ENCODE results near the gene COPG2.
A peak's percentile ranks its signal among the peaks of the same experiment; 100 is the strongest.
"Not testable (repeated sequence)": the region's sequence is repeated elsewhere in the genome, so short reads cannot be mapped to it uniquely, and the experiment has no call there.

COPG2 gene

GRCh38 chr7:130541287-130541686 is 127.3 kb downstream of the COPG2 start:
- not testable (repeated sequence) for H3K4me3 Mint-ChIP-seq; H3K36me3 Mint-ChIP-seq (ENCODE audit: insufficient read depth); H3K9me3 Mint-ChIP-seq; H3K27me3 Mint-ChIP-seq; ATAC-seq (replicated peaks; ENCODE audit: extremely low read depth, poor library complexity, severe bottlenecking); DNase-seq (ENCODE audit: low spot score in 2 of 2); H3K4me1 Mint-ChIP-seq; H3K27ac Mint-ChIP-seq (ENCODE audit: low read depth)

- not testable (repeated sequence) for H3K27me3 Mint-ChIP-seq; H3K9me3 Mint-ChIP-seq; H3K4me1 Mint-ChIP-seq; H3K27ac Mint-ChIP-seq (ENCODE audit: low read depth); DNase-seq (ENCODE audit: low spot score in 2 of 2); H3K36me3 Mint-ChIP-seq (ENCODE audit: insufficient read depth); ATAC-seq (replicated peaks; ENCODE audit: extremely low read depth, poor library complexity, severe bottlenecking); H3K4me3 Mint-ChIP-seq
These were observed 130.7 kb downstream of the COPG2 start for GRCh38 chr7:130537894-130538293.

DNA sequence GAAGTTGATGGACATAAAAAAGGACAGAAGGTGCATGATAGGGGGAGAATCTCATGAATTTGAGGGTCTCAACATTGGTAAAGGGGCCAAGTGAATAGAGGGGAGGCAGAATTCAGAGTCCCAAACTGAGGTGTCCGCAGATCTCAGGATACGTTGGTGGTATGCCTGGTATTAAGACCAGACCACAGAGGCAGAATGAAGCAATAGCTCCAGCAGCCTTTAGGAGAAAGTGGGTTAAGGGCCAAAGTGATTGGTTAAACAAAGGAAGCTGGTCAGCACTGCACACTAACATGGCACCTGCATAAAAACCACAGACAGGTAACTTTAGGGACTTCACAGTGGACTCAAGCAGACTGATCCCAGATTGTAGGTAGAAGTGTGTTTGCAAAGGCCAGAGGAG is 139.1 kb downstream of the COPG2 start:
- Mint-ChIP-seq H3K36me3 (ENCODE audit: insufficient read depth) (peaks cover 2% of the 10 kb centered on the region), H3K4me3 (no peak overlapping the region), H3K27me3 (no peaks in the 10 kb centered on the region), H3K4me1 (no peaks in the 10 kb centered on the region), H3K9me3 (no peaks in the 10 kb centered on the region), H3K27ac (ENCODE audit: low read depth) (no peak overlapping the region)
- no peak for ATAC-seq (replicated peaks; ENCODE audit: extremely low read depth, poor library complexity, severe bottlenecking)
- no peak for DNase-seq (ENCODE audit: low spot score in 2 of 2)

- ATAC-seq (replicated peaks; ENCODE audit: extremely low read depth, poor library complexity, severe bottlenecking); H3K9me3 Mint-ChIP-seq; H3K27me3 Mint-ChIP-seq; H3K27ac Mint-ChIP-seq (ENCODE audit: low read depth); H3K4me1 Mint-ChIP-seq; DNase-seq (ENCODE audit: low spot score in 2 of 2); H3K36me3 Mint-ChIP-seq (ENCODE audit: insufficient read depth): not testable (repeated sequence)
- peak overlapping the region; percentile 38 for H3K4me3 Mint-ChIP-seq
These were observed 140.7 kb downstream of the COPG2 start for GRCh38 chr7:130527752-130528355.

- Mint-ChIP-seq H3K27ac (ENCODE audit: low read depth) (no peak overlapping the region), H3K4me3 (no peak overlapping the region), H3K27me3 (no peaks in the 10 kb centered on the region), H3K4me1 (no peaks in the 10 kb centered on the region), H3K9me3 (no peaks in the 10 kb centered on the region), H3K36me3 (ENCODE audit: insufficient read depth) (peaks cover 2% of the 10 kb centered on the region)
- ATAC-seq (replicated peaks; ENCODE audit: extremely low read depth, poor library complexity, severe bottlenecking) (no peak), DNase-seq (ENCODE audit: low spot score in 2 of 2) (no peak)
These were observed 143.9 kb downstream of the COPG2 start for GRCh38 chr7:130524628-130525027.

GRCh38 chr7:130523519-130524125 is 144.9 kb downstream of the COPG2 start:
- peak; percentile 36 for ATAC-seq (replicated peaks; ENCODE audit: extremely low read depth, poor library complexity, severe bottlenecking)
- H3K27me3 Mint-ChIP-seq; H3K27ac Mint-ChIP-seq (ENCODE audit: low read depth); H3K36me3 Mint-ChIP-seq (ENCODE audit: insufficient read depth); DNase-seq (ENCODE audit: low spot score in 2 of 2); H3K4me1 Mint-ChIP-seq; H3K4me3 Mint-ChIP-seq; H3K9me3 Mint-ChIP-seq: not testable (repeated sequence)

DNA sequence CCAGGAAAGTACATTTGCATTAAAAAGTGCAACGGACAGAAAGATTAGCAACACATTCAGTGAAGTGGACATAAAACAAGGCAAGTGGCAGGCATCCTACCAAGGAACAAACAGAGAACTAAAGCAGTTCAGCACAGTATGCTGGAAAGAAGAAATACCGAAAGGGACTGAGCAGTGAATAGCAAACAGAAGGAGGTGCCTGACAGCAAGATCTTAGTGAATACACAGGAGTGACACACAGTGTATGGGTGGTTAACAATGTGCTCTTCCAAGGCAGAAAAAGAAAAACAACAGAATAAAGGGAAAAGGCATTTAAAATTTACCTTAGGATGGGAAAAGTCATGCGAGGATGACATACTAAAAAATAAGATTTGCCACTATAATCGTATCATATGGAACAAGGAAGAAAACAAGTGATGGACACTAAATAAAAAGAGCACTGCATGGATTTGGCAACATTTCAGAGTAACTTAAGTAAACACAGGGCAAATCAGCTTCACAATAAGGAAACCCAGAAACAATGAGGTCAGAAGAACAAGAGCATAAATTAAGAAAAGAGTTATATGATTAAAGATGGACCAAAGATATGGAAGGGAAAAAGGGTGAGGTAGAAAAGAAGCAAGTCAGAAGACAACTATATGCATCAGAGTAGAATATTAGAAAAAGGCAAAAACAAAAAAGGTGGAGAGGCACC is 147.1 kb downstream of the COPG2 start:
- ATAC-seq (replicated peaks; ENCODE audit: extremely low read depth, poor library complexity, severe bottlenecking) (no peak), DNase-seq (ENCODE audit: low spot score in 2 of 2) (no peak)
- H3K27ac Mint-ChIP-seq (ENCODE audit: low read depth), result no peak overlapping the region
- H3K4me3 Mint-ChIP-seq, result no peak overlapping the region
- no peaks in the 10 kb centered on the region for H3K9me3 Mint-ChIP-seq
- H3K4me1 Mint-ChIP-seq, result no peaks in the 10 kb centered on the region
- H3K36me3 Mint-ChIP-seq (ENCODE audit: insufficient read depth), result no peaks in the 10 kb centered on the region
- no peaks in the 10 kb centered on the region for H3K27me3 Mint-ChIP-seq

DNA sequence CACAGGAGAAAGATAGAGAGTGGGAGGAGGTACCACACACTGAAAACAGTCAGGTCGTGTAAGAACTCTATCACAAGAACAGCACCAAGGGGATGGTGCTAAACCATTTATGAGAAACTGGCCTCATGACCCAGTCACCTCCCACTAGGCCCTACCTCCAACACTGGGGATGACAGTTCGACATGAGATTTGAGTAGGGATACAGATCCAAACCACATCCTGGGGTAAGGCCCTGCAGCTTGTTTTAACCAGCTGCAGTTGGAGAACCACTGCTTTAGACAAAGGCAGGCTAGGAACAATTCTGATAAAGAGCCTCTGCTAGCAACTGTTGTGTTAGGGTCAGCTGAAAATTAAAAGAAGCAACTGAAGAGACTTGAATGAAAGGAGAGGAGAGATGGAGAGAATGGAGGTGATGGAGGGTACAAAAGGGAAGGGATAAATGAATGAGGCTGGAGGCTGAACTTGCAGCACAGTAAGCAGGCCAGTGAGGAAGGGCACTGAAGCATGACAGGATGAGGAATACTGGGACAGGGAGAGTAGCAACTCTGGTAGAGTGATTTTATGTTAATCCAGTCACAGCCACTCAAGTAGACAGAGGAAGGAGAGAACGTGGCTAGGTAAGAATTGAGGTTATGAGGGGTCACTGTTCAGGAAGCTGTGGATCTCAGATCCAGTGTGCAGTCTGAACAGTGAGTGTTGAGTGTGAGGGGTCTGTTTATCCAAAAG is 153.1 kb downstream of the COPG2 start:
- ATAC-seq (replicated peaks; ENCODE audit: extremely low read depth, poor library complexity, severe bottlenecking) (no peak), DNase-seq (ENCODE audit: low spot score in 2 of 2) (no peak)
- Mint-ChIP-seq H3K27me3 (no peaks in the 10 kb centered on the region), H3K4me3 (no peak overlapping the region), H3K27ac (ENCODE audit: low read depth) (no peak overlapping the region), H3K36me3 (ENCODE audit: insufficient read depth) (no peaks in the 10 kb centered on the region), H3K9me3 (no peaks in the 10 kb centered on the region), H3K4me1 (no peaks in the 10 kb centered on the region)

DNA sequence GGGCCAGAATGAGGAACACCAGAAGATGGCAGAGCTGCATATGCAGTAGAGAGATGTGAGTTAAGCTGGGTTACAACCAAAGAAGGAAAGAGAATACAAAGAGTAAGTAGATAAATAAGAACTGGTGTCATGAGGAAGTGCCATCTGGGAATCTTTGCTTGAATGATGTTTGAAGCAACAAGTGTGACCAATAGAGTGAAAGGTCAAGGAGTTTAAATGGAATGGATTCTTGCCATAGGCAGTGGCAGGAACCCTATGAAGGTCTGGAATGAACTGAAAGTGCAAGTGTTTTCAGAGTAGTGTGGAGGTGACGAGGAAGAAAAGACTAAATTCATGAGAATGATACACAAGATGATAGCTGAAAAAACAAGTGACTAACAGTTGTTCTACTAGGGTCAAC is 155.1 kb downstream of the COPG2 start:
- no peak overlapping the region for H3K27ac Mint-ChIP-seq (ENCODE audit: low read depth)
- H3K27me3 Mint-ChIP-seq, result no peaks in the 10 kb centered on the region
- no peaks in the 10 kb centered on the region for H3K9me3 Mint-ChIP-seq
- H3K36me3 Mint-ChIP-seq (ENCODE audit: insufficient read depth), result peaks cover 3% of the 10 kb centered on the region
- no peak overlapping the region for H3K4me3 Mint-ChIP-seq
- no peak for ATAC-seq (replicated peaks; ENCODE audit: extremely low read depth, poor library complexity, severe bottlenecking)
- DNase-seq (ENCODE audit: low spot score in 2 of 2), result no peak
- no peaks in the 10 kb centered on the region for H3K4me1 Mint-ChIP-seq

DNA sequence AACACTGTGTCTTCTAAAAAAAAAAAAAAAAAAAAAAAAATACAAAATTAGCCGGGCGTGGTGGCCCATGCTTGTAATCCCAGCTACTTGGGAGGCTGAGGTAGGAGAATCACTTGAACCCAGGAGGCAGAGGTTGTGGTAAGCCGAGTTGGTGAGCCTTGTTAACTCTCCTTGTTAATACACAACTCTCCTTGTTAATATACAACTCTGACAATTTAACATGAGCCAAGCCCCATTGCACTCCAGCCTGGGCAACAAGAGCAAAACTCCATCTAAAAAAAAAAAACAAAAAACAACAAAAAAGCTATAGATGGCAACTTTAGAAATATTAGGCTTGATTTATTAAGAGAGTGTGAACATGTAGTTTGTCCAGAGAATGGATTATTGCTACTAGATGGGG is 156.5 kb downstream of the COPG2 start:
- H3K4me3 Mint-ChIP-seq; DNase-seq (ENCODE audit: low spot score in 2 of 2); ATAC-seq (replicated peaks; ENCODE audit: extremely low read depth, poor library complexity, severe bottlenecking); H3K27me3 Mint-ChIP-seq; H3K4me1 Mint-ChIP-seq; H3K9me3 Mint-ChIP-seq; H3K27ac Mint-ChIP-seq (ENCODE audit: low read depth): not testable (repeated sequence)
- peaks cover 12% of the 10 kb centered on the region for H3K36me3 Mint-ChIP-seq (ENCODE audit: insufficient read depth)

DNA sequence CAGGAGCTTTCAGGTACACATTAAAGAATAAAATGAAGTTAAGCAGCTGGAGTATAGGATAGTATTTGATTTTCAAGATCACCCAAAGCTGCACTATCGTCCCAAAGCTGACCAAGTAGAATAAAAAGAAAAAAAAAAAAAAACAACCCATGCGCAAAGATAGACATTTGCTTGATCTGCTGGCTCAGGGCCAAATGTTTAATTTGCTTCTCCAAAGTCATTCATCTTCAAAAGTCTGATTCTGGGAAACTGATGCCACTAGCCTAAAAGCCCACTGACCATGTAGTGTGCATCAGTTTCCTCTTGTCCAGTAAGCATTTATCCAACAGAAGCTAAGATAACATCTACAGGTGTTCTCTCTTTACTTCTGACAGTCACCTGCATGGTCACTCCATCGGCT is 162.2 kb downstream of the COPG2 start:
- peaks cover 15% of the 10 kb centered on the region for H3K36me3 Mint-ChIP-seq (ENCODE audit: insufficient read depth)
- no peaks in the 10 kb centered on the region for H3K27me3 Mint-ChIP-seq
- H3K27ac Mint-ChIP-seq (ENCODE audit: low read depth), result no peak overlapping the region
- H3K4me1 Mint-ChIP-seq, result no peaks in the 10 kb centered on the region
- DNase-seq (ENCODE audit: low spot score in 2 of 2), result no peak
- H3K9me3 Mint-ChIP-seq, result no peaks in the 10 kb centered on the region
- no peak overlapping the region for H3K4me3 Mint-ChIP-seq
- ATAC-seq (replicated peaks; ENCODE audit: extremely low read depth, poor library complexity, severe bottlenecking), result no peak

DNA sequence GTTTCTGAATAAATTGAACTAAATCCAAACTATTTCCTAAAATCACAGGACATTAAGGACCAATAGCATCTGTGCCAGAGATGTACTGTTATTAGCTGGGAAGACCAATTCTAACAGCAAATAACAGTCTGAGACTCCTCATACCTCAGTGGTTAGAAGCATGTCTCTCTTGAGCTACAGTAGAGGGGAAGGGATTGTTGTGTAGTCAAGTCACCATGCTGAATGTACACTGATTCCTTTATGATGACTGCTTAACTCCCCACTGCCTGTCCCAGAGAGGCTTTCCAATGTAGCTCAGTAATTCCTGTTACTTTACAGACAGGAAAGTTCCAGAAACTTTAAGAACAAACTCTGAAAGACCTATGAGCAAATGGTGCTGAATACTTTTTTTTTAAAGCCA is 162.8 kb downstream of the COPG2 start:
- no peak for ATAC-seq (replicated peaks; ENCODE audit: extremely low read depth, poor library complexity, severe bottlenecking)
- Mint-ChIP-seq H3K9me3 (no peaks in the 10 kb centered on the region), H3K36me3 (ENCODE audit: insufficient read depth) (peaks cover 15% of the 10 kb centered on the region), H3K27ac (ENCODE audit: low read depth) (no peak overlapping the region), H3K4me1 (no peaks in the 10 kb centered on the region), H3K4me3 (no peak overlapping the region), H3K27me3 (no peaks in the 10 kb centered on the region)
- no peak for DNase-seq (ENCODE audit: low spot score in 2 of 2)

DNA sequence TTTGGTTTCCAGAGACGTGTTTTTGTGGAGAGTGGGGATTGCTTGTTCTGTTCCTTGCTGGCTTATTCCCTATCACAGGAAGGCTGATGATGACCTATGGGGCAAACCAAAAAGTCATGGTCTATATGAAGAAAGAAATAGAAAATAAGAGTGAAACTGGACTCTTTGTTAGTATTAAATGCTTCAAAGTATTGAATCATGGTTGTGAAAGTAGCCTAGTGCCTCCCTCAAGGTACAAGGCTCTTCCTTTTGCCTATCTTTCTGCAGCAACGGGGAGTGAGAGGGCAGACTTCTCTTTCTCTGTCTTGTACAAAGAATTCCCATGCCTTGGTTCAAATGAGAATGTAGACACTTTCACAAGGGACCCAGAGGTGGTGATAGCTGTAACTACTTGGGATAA is 167.6 kb downstream of the COPG2 start:
- H3K27me3 Mint-ChIP-seq, result no peaks in the 10 kb centered on the region
- peaks cover 6% of the 10 kb centered on the region for H3K36me3 Mint-ChIP-seq (ENCODE audit: insufficient read depth)
- H3K4me1 Mint-ChIP-seq, result no peaks in the 10 kb centered on the region
- no peak overlapping the region for H3K27ac Mint-ChIP-seq (ENCODE audit: low read depth)
- no peaks in the 10 kb centered on the region for H3K9me3 Mint-ChIP-seq
- no peak overlapping the region for H3K4me3 Mint-ChIP-seq
- no peak for ATAC-seq (replicated peaks; ENCODE audit: extremely low read depth, poor library complexity, severe bottlenecking)
- no peak for DNase-seq (ENCODE audit: low spot score in 2 of 2)

Measured in central memory CD8-positive, alpha-beta T cell (primary cell).